ENCODE data around the gene SNTA1. TPM values are rescaled to one million over a fixed set of nuclear protein-coding genes. Genes with fewer than 3 reads are reported as not detected.
"Not testable (repeated sequence)": the region's sequence is repeated elsewhere in the genome, so short reads cannot be mapped to it uniquely, and the experiment has no call there.

Gene SNTA1
- total RNA-seq (100 to 1,000 TPM; 102 to 150 (median 129) TPM), polyA plus RNA-seq (100 to 1,000 TPM in 2 of 3 donors, 10 to 100 TPM in 1; 36.6 to 196 (median 165) TPM)
- long read RNA-seq, donor 1, transcript SNTA1-201 (8 exons, 2,342 nt) = major isoform, 130 of 181 reads
- long read RNA-seq, donor 1, partial matches to known transcripts = 34 of 181 reads
- long read RNA-seq, donor 1, other reads (novel, unspliced or antisense) = 17 of 181 reads
- long read RNA-seq, donor 2, transcript SNTA1-201 (8 exons, 2,342 nt) = major isoform, 418 of 571 reads
- long read RNA-seq, donor 2, partial matches to known transcripts = 94 of 571 reads
- long read RNA-seq, donor 2, other reads (novel, unspliced or antisense) = 59 of 571 reads

DNA sequence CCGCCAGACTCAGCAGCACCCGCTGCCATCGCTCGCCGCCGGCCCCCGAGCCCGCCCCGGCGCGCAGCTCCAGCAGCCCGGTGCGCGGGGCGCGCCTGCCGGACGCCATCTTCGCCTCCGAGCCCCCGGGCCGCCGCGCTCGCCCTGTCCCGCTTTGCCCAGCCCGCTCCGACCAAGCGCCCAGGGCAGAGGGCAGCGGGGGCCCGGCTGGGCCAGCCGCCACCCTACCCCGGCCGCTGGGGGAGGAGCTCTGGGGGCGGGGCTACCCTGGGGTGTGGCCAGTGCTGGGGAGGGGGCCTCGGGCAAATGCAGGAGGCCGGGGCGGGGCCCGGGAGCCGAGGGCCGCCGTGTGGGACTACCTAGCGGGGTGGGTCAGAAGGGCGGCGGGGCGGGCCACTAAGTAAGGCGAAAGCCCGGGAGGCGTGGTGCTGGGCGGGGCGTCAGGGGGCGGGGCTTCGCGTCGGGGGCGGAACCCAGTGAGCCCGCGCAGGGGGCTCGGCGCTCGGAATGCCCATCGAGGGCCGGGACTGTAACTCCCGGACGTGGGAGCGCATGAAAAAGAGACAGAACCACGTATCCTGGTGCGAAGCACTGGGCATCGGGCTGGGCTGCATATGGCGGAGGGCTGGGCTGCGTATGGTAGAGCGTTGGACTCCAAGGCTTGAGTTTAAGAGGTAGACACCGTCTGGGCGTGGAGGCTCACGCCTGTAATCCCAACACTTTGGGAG is at the start of gene SNTA1:
TSS of gene SNTA1 (minus strand) at position 252 of the 728 bp plus-strand sequence. CDS start at position 109, 143 bp downstream.
- Histone ChIP-seq H3K27me3 (ENCODE audit: insufficient read depth in 3 of 3, low read length in 2 of 3) (no peaks in the 10 kb centered on the region), H3K4me3 (peak within 1 kb of the TSS; percentile 71), H3K4me1 (peaks cover 26% of the 10 kb centered on the region), H3K9me3 (no peaks in the 10 kb centered on the region), H3K27ac (peak within 1 kb of the TSS; percentile 90), H3K36me3 (ENCODE audit: insufficient read depth in 1 of 2, low read depth in 1 of 2) (peaks cover 0 to 4% of the 10 kb centered on the region in 2 donors)
- TF ChIP-seq, protein P1, sequence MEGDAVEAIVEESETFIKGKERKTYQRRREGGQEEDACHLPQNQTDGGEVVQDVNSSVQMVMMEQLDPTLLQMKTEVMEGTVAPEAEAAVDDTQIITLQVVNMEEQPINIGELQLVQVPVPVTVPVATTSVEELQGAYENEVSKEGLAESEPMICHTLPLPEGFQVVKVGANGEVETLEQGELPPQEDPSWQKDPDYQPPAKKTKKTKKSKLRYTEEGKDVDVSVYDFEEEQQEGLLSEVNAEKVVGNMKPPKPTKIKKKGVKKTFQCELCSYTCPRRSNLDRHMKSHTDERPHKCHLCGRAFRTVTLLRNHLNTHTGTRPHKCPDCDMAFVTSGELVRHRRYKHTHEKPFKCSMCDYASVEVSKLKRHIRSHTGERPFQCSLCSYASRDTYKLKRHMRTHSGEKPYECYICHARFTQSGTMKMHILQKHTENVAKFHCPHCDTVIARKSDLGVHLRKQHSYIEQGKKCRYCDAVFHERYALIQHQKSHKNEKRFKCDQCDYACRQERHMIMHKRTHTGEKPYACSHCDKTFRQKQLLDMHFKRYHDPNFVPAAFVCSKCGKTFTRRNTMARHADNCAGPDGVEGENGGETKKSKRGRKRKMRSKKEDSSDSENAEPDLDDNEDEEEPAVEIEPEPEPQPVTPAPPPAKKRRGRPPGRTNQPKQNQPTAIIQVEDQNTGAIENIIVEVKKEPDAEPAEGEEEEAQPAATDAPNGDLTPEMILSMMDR (IDR thresholded peaks at IDR 0.05) = no peak
- peak; percentile 94 to 98 for DNase-seq
- 0 to 1% (median 1%) methylated on average over 45 to 75 of the region's 75 CpGs for WGBS, 3 donors
- intact Hi-C loops (cut with DNase I) = loop anchor here (2.0 to 5.0 kb wide), 2 partner anchors 27 to 41 kb away; partner anchors contain the start of gene CDK5RAP1 (in 2 of the 2)
- peak; percentile 90 to 95 (median 92) for ATAC-seq

DNA sequence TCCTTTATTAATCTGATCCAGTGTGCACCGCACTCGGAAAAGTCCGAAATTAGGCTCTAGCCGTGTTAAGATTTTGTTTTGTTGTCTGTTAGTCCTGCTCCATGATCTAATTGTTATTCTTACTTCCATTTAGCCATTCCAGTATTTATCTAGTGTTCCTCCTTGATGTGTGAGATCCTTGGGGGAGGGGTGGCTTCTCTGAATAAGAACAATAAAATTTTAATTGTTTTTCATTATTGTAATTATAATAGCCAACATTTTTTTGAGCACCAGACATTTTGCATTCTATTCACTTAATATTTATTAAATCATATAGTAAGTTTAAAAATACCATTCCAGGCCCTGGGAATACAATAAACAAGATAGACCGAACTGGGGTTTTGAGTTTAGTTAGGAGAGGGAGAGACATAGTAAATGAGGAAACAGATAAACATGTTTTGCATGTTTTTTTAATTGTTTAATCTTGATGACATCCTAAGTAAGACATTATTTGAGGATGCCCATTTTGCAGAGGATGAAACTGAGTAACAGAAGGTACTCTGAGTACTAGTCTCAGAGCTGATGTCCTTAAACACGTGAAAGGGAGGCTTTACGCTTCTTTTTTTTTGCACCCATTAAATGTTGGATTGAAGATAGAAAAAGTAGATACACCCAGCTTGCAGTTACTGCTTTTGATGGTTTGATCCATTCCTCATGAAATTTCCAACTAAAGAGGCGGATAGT is 47.5 kb upstream of the SNTA1 start:
- TF ChIP-seq, protein P1 (IDR thresholded peaks at IDR 0.05) = no peak
- H3K4me1 ChIP-seq = peaks cover 18% of the 10 kb centered on the region
- H3K9me3 ChIP-seq = no peaks in the 10 kb centered on the region
- H3K27ac ChIP-seq = peak overlapping the region; percentile 89
- DNase-seq (no peak), ATAC-seq (no peak)
- no peaks in the 10 kb centered on the region for H3K36me3 ChIP-seq (ENCODE audit: insufficient read depth in 1 of 2, low read depth in 1 of 2)
- H3K4me3 ChIP-seq = peak overlapping the region; percentile 79
- no peaks in the 10 kb centered on the region for H3K27me3 ChIP-seq (ENCODE audit: insufficient read depth in 3 of 3, low read length in 2 of 3)
- WGBS, 3 donors = 47 to 62% (median 48%) methylated on average over 8 of the region's 8 CpGs
- intact Hi-C loops (cut with DNase I) = no loop called here

DNA sequence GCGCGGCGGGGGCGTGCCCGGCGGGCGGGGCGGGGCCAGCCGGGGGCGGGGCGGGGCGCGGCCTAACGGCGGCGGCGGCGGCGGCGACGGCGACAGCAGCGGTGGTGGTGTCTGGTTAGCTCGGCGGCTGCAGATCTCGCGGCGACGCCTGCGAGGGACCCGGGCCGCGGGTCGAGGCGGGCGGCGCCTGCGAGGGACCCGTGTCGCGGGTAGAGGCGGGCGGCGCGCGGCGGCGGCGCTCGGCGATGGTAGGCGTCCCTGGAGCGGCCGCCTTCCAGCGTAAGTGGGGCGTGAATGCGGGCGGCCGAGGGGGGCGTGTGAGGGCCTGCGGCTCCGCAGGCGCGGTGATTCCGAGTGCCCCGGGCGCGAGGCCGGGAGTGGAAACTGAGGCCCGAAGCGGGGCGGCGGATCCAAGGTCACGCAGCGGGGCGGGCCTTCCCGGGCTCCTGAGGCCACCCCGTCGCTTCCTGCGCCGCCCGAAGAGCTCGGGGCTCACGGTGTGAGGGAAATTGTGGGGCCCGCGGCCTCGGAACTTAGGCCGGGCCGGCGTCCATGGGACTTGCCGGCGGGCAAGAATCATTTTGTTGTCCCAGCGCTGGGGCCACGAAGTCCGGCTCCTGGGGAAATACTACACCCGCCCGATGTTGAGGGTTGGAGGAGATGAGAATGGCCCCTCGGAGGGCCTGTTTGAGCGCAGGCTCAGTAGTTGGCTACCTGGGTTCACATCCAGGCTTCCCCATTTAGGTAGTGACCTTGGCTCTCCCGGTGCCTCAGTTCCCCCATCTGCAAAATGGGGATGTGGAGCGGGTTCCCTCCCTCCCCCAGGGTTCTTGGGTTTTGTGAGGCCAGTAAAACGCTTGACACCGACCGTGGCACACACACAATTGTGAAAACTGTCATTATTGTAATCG is 46.7 kb upstream of the SNTA1 start, which contains the start of gene CBFA2T2:
TSS of gene CBFA2T2 (plus strand) at position 74 of the 911 bp plus-strand sequence. CDS start at position 246, 172 bp downstream.
- WGBS, 3 donors = 0 to 1% (median 1%) methylated on average over 63 to 105 of the region's 105 CpGs
- TF ChIP-seq, protein P1 (IDR thresholded peaks at IDR 0.05) = no peak
- DNase-seq = peak; percentile 73 to 84
- H3K27ac ChIP-seq = peak within 1 kb of the TSS; percentile 89
- peak within 1 kb of the TSS; percentile 79 for H3K4me3 ChIP-seq
- intact Hi-C loops (cut with DNase I) = no loop called here
- no peaks in the 10 kb centered on the region for H3K9me3 ChIP-seq
- no peaks in the 10 kb centered on the region for H3K36me3 ChIP-seq (ENCODE audit: insufficient read depth in 1 of 2, low read depth in 1 of 2)
- no peaks in the 10 kb centered on the region for H3K27me3 ChIP-seq (ENCODE audit: insufficient read depth in 3 of 3, low read length in 2 of 3)
- peaks cover 16% of the 10 kb centered on the region for H3K4me1 ChIP-seq
- ATAC-seq = peak in 3 of 4 donors; percentile 49 to 57 (median 53)

DNA sequence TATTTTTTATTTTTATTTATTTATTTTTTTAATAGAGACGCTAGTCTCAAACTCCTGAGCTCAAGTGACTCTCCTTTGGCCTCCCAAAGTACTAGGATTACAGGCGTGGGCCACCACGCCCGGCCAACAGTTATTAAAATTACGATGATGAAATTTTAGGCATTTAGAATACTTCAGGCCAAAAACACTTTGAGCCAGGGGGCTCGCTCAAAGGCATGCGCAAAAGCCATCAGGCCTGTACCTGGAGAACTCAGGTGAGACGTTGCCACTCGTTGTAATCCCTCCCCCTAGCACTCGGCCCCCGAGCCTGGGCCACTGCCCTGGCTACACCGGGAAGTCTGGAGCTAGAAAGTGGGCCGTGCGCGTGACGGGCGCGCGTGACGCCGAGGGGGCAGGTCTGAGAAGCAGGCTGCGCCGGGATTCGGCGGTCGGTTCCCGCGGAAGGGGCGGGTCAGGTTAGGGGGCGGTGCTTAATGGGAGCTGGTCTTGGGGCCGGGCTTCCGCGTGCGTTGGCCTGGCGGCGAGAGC is 46.0 kb upstream of the SNTA1 start:
- TF ChIP-seq, protein P1 (IDR thresholded peaks at IDR 0.05) = no peak
- ATAC-seq = peak; percentile 98 to 99 (median 98)
- Histone ChIP-seq H3K4me3 (peak overlapping the region; percentile 79), H3K4me1 (peaks cover 16% of the 10 kb centered on the region), H3K36me3 (ENCODE audit: insufficient read depth in 1 of 2, low read depth in 1 of 2) (no peaks in the 10 kb centered on the region), H3K27me3 (ENCODE audit: insufficient read depth in 3 of 3, low read length in 2 of 3) (no peaks in the 10 kb centered on the region), H3K27ac (peak overlapping the region; percentile 89), H3K9me3 (no peaks in the 10 kb centered on the region)
- intact Hi-C loops (cut with DNase I) = no loop called here
- DNase-seq = peak; percentile 100
- 1 to 2% (median 1%) methylated on average over 29 to 36 of the region's 36 CpGs for WGBS, 3 donors

DNA sequence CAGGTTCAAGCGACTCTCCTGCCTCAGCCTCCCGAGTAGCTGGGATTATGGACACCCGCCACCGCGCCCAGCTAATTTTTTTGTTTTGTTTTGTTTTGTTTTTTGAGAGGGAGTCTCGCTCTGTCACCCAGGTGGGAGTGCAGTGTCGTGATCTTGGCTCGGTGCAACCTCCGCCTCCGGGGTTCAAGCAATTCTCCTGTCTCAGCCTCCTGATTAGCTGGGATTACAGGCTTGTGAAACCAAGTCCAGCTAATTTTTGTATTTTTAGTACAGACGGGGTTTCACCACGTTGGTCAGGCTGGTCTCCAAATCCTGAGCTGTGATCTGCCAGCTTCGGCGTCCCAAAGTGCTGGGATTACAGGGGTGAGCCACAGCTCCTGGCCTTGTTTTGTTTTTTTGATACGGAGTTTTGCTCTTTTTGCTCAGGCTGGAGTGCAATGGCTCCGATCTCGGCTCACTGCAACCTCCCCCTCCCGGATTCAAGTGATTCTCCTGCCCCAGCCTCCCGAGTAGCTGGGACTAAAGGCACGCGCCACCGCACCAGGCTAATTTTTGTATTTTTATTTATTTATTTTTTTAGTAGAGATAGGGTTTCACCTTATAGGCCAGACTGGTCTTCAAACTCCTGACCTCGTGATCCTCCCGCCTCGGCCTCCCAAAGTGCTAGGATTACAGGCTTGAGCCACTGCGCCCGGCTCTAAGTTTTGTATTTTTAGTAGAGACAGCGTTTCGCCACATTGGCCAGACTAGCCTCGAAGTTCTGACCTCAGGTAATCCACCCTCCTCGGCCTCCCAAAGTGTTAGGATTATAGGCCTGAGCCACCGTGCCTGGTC is 45.3 kb upstream of the SNTA1 start:
- Histone ChIP-seq H3K4me3 (peak overlapping the region; percentile 79), H3K27ac (peak overlapping the region; percentile 89), H3K4me1 (peaks cover 16% of the 10 kb centered on the region)
- ATAC-seq; intact Hi-C loops (cut with DNase I); DNase-seq; H3K9me3 ChIP-seq; H3K27me3 ChIP-seq (ENCODE audit: insufficient read depth in 3 of 3, low read length in 2 of 3); H3K36me3 ChIP-seq (ENCODE audit: insufficient read depth in 1 of 2, low read depth in 1 of 2): not testable (repeated sequence)
- 82 to 89% (median 86%) methylated on average over 31 to 32 of the region's 32 CpGs for WGBS, 3 donors
